Heart left ventricle (tissue), 13 donors: ENCODE results near the gene BDKRB2.
A peak's percentile ranks its signal among the peaks of the same experiment; 100 is the strongest.

ENCODE experiments used
- CTCF ChIP-seq, 12 donors: fragments of 200-600 bp; sonication (generic) in 4 of 12; IDR thresholded peaks; one replicate each; pipeline versions ENCODE4 v1.5.0 to v1.8.0; 2018 to 2022; ENCODE audit warnings: antibody characterized with exemption in 12 of 12, mild to moderate bottlenecking in 5 of 12
- POLR2A ChIP-seq, 2 donors: fragments of 450-650 bp; IDR thresholded peaks; one replicate each; pipeline ENCODE4 v1.6.1; 2017; ENCODE audit warnings: antibody characterized with exemption in 2 of 2, mild to moderate bottlenecking in 2 of 2, moderate library complexity in 2 of 2
- donor health status: ischemic (EF 13 %, LVEDD 7.1; RV severe dilation, severe dysfunction).
- donor health status: DM: no; HTN: yes; CAD: no.
- donor health status: DM: no; HTN: no; CAD: no.
- donor health status: ischemic (EF 25% LVEDD 6.9; RV normal size, moderate dysfunction).
- donor health status: ischemic (EF 25% LVEDD 5.7; RV mildly dilated, moderate dysfunction).
- donor health status: ischemic (EF 35%, LVEDD 5.7; RV mildly dilated, moderate dysfunction).
- donor health status: nonischemic (EF 11% LVEDD 7.7; RV severe dilation, severe dysfunction).
- donor health status: DM: yes; HTN: yes; CAD: no.
- donor health status: PGD.
- donor health status: ischemic (EF 29% LVEDD 5.4; RV normal size, mild dysfunction).
- donor health status: nonischemic (EF 23%, LVEDD 6.1; RV moderate dilation, normal function).

- peak in 5 of 12 donors; percentile 12 to 24 (median 14) for TF ChIP-seq CTCF (IDR thresholded peaks at IDR 0.05)
- no peak for TF ChIP-seq POLR2A (IDR thresholded peaks at IDR 0.05)
Measured at GRCh38 chr14:96225745-96226151, 21.1 kb downstream of the BDKRB2 start.
